Psoas muscle (tissue), 8 donors: ENCODE data around the gene HAUS8. TPM values are rescaled to one million over a fixed set of nuclear protein-coding genes. Genes with fewer than 3 reads are reported as not detected.

Experiments used
- ATAC-seq, 4 donors: fragments of 200-7000 bp; cut with Tn5 transposase; one replicate each; pipeline ENCODE4 v1.9.1; 2020; ENCODE audit warnings: moderate library complexity in 3 of 4, mild to moderate bottlenecking in 2 of 4
- DNase-seq, 2 donors: peaks; one replicate each; pipeline ENCODE4 v3.0.0-alpha.2; 2020
- H3K27ac ChIP-seq: fragments of 200-600 bp; one replicate; pipeline ENCODE4 v1.8.0; 2022
- H3K27me3 ChIP-seq, 3 donors: fragments of 200-600 bp in 1 of 3; one replicate each; pipeline versions ENCODE4 v1.6.1 to v1.8.0; 2013 to 2022; ENCODE audit warnings: low read length in 2 of 3, mild to moderate bottlenecking in 2 of 3, moderate library complexity in 1 of 3; ENCODE audit not compliant: insufficient read depth in 3 of 3
- H3K36me3 ChIP-seq, 2 donors: fragments of 200-600 bp in 1 of 2; one replicate each; pipeline versions ENCODE4 v1.6.1 to v1.8.0; 2013 to 2022; ENCODE audit warnings: low read depth in 1 of 2, mild to moderate bottlenecking in 1 of 2, moderate library complexity in 1 of 2; ENCODE audit not compliant: insufficient read depth in 1 of 2
- H3K4me1 ChIP-seq: fragments of 200-600 bp; one replicate; pipeline ENCODE4 v1.8.0; 2022
- H3K4me3 ChIP-seq: fragments of 200-600 bp; one replicate; pipeline ENCODE4 v1.8.0; 2022; ENCODE audit warnings: mild to moderate bottlenecking
- H3K9me3 ChIP-seq: fragments of 200-600 bp; one replicate; pipeline ENCODE4 v1.8.0; 2022
- WGBS, 3 donors: extraction: QIAGEN DNeasy Blood & Tissue Kit; methylation state at CpG; one replicate each; pipeline versions ENCODE4 v1.1.6 to v1.1.7; 2013; 5-methylcytosine and 5-hydroxymethylcytosine counted together
- intact Hi-C, 2 donors: fragments of 100-400 bp; cut with DNase I; formaldehyde crosslinking; loops; one replicate each; pipeline versions ENCODE4 v1.11.0 to v1.14.2; 2022
- polyA plus RNA-seq, 3 donors: library from polyadenylated mRNA; stranded (reverse); fragments of 200-250 nt; gene quantifications; one replicate each; pipeline ENCODE4 v1.2.3, GENCODE V29; 2013
- total RNA-seq, 4 donors: library from RNA; stranded (reverse); fragmentation: NEBNext Ultra II Directional in 2 of 4; extraction: Animal tissue kit (Norgen Biotek cat#: 25700) in 2 of 4; gene quantifications; one replicate each; pipeline versions ENCODE4 v1.2.1 to v1.2.4, GENCODE V29; 2021 to 2023
- TF ChIP-seq, protein P1 (sequence below): fragments of 200-600 bp; IDR thresholded peaks from one replicate; pipeline ENCODE4 v1.8.0; 2022; ENCODE audit warnings: antibody characterized with exemption
- donor health status: healthy with polysubstance abuse.
- donor health status: DM: no; HTN: no; CAD: no; lungs with moderate emphysema.
- donor health status: Bipolar disorder and iron deficiency.
- donor health status: healthy.
- donor health status: DM: yes; HTN: yes; CAD: no.
- donor health status: DM: no; HTN: no; CAD: no.
- donor health status: DM: no; HTN: no; CAD: no.
- donor health status: DM: yes; HTN: yes; CAD: no.

Gene HAUS8
- total and polyA plus RNA-seq, 7 donors, result 1.8 to 5.9 (median 4.2) TPM

- WGBS, 3 donors, result 86 to 89% (median 87%) methylated on average over 18 of the region's 18 CpGs
- DNase-seq (no peak), ATAC-seq (no peak)
- H3K27ac ChIP-seq, result no peak overlapping the region
- TF ChIP-seq, protein P1, sequence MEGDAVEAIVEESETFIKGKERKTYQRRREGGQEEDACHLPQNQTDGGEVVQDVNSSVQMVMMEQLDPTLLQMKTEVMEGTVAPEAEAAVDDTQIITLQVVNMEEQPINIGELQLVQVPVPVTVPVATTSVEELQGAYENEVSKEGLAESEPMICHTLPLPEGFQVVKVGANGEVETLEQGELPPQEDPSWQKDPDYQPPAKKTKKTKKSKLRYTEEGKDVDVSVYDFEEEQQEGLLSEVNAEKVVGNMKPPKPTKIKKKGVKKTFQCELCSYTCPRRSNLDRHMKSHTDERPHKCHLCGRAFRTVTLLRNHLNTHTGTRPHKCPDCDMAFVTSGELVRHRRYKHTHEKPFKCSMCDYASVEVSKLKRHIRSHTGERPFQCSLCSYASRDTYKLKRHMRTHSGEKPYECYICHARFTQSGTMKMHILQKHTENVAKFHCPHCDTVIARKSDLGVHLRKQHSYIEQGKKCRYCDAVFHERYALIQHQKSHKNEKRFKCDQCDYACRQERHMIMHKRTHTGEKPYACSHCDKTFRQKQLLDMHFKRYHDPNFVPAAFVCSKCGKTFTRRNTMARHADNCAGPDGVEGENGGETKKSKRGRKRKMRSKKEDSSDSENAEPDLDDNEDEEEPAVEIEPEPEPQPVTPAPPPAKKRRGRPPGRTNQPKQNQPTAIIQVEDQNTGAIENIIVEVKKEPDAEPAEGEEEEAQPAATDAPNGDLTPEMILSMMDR, result no peak
- no peaks in the 10 kb centered on the region for H3K4me1 ChIP-seq
- H3K36me3 ChIP-seq, result peaks cover 0 to 42% of the 10 kb centered on the region in 2 donors
- H3K4me3 ChIP-seq, result no peak overlapping the region
- no peaks in the 10 kb centered on the region for H3K9me3 ChIP-seq
- intact Hi-C loops, result loop anchor here (5.0 to 10.0 kb wide), 3 partner anchors 277 to 335 kb away; partner anchors contain the start of gene NWD1 (in 2 of the 2)
- H3K27me3 ChIP-seq, result no peaks in the 10 kb centered on the region
Measured at GRCh38 chr19:17049711-17050280, 25.5 kb downstream of the HAUS8 start.

DNA sequence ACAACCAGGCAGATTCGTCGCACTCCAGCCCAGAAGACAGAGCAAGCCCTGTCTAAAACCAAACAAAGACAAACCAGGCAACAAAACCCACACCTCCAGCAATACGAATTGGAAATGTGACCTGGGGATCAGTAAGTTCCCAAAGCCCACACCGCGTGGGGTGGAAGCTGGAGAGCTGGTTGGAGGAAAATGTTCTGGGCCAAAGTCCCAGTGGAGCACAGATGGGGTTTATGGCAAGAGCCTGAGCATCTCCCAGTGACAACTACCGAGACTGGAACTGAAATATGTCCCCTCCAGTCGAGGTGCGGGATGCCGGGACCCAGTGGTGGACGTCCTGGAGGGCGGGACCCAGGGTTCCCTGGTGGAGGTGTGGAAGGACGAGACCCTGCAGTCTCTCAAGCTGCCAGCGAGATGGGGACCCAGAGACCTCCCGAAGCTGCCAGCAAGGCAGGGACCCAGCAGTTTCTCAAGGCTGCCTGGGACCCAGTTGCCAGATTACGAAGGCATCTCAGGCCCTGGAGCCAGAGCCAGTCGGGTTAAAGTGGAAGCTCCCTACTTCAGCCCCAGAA is 26.3 kb downstream of the HAUS8 start:
- no peaks in the 10 kb centered on the region for H3K27me3 ChIP-seq
- no peaks in the 10 kb centered on the region for H3K4me1 ChIP-seq
- no peak overlapping the region for H3K4me3 ChIP-seq
- 77 to 80% (median 78%) methylated on average over 16 of the region's 16 CpGs for WGBS, 3 donors
- TF ChIP-seq, protein P1, result no peak
- H3K27ac ChIP-seq, result no peak overlapping the region
- intact Hi-C loops, result loop anchor here in 1 of 2 donors (5.0 kb wide), 1 partner anchor 332 kb away; the partner anchor contains the start of gene NWD1
- H3K36me3 ChIP-seq, result peaks cover 0 to 34% of the 10 kb centered on the region in 2 donors
- no peak for ATAC-seq
- DNase-seq, result no peak
- H3K9me3 ChIP-seq, result no peaks in the 10 kb centered on the region

DNA sequence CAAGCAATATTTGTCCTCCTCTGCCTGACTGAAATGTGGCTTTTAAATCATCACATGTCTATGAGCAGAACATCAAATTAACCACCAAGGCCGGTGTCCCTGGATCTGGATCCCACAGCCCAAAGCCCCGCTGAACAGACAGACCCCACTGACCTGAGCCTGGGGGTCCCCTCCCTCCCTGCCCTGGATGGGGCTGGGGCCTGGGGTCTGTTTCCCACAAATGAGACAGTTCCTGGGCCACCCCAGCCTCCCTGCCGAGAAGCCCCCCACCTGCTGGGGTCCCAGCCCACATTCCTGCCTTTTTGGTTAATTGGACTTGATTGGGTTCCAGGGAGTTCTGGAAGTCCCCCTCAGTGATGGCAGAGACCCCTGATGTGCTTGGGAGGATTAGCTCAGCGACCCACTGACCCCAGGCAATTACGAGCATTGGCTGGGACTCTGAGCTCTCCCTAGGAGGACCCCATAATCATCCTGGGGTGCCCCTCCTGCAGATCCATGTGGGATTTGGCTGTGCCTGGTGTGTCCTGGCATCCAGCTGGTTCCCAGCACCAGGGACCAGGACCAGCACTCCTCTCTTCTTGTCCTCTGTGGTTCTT is 29.2 kb downstream of the HAUS8 start:
- Histone ChIP-seq H3K4me3 (no peak overlapping the region), H3K27ac (no peak overlapping the region), H3K4me1 (no peaks in the 10 kb centered on the region), H3K27me3 (peaks cover 0 to 4% (median 0%) of the 10 kb centered on the region in 3 donors), H3K36me3 (peaks cover 0 to 24% of the 10 kb centered on the region in 2 donors), H3K9me3 (no peaks in the 10 kb centered on the region)
- 70 to 76% (median 75%) methylated on average over 5 of the region's 5 CpGs for whole genome bisulfite sequencing, 3 donors
- ATAC-seq, result no peak
- DNase-seq, result no peak
- intact Hi-C loops, result loop anchor here in 1 of 2 donors (5.0 kb wide), 1 partner anchor 329 kb away; the partner anchor contains the start of gene NWD1
- TF ChIP-seq, protein P1, result no peak

DNA sequence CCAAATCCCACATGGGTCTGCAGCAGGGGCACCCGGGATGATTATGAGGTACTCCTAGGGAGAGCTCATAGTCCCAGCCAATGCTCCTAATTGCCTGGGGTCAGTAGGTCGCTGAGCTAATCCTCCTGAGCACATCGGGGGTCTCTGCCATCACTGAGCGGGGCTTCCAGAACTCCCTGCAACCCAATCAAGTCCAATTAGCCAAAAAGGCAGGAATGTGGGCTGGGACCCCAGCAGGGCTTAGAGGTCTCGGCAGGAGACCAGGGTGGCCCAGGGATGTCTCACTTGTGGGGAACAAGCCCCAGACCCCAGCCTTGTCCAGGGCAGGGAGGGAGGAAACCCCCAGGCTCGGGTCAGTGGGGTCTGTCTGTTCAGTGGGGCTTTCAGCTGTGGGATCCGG is 31.5 kb downstream of the HAUS8 start:
- Histone ChIP-seq H3K27ac (no peak overlapping the region), H3K36me3 (peaks cover 0 to 3% of the 10 kb centered on the region in 2 donors), H3K27me3 (peaks cover 0 to 16% (median 4%) of the 10 kb centered on the region in 3 donors), H3K4me1 (no peaks in the 10 kb centered on the region), H3K4me3 (no peak overlapping the region), H3K9me3 (no peaks in the 10 kb centered on the region)
- ATAC-seq (no peak), DNase-seq (no peak)
- intact Hi-C loops, result no loop called here
- TF ChIP-seq, protein P1, result no peak
- 44 to 57% (median 52%) methylated on average over 7 of the region's 7 CpGs for WGBS, 3 donors
